Measurements from ENCODE around the gene GRID2.

DNA sequence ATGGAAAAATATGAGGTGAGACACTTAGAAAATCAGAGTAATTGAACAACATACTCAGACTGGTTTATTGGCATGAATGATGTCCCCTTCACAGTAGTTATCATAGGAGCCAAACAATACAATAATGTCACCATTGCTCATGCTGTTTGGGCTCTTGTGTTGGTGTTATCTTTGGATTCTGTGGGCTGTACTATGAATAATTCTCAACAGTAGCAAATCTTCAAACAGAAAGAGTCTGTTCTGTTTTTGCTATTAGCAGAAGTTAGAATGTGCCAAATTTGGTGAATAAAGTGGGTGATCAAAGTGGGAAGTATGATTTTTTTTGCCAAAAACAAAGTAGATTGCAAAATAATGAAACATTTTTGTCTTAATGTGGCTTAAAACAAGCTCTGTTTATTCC, 58.3 kb downstream of the GRID2 start:
- TF ChIP-seq, protein P1, sequence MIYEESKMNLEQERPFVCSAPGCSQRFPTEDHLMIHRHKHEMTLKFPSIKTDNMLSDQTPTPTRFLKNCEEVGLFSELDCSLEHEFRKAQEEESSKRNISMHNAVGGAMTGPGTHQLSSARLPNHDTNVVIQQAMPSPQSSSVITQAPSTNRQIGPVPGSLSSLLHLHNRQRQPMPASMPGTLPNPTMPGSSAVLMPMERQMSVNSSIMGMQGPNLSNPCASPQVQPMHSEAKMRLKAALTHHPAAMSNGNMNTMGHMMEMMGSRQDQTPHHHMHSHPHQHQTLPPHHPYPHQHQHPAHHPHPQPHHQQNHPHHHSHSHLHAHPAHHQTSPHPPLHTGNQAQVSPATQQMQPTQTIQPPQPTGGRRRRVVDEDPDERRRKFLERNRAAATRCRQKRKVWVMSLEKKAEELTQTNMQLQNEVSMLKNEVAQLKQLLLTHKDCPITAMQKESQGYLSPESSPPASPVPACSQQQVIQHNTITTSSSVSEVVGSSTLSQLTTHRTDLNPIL (CRISPR knock-in tag; IDR thresholded peaks at IDR 0.05; ENCODE audit: low read depth): no peak
- TF ChIP-seq ESRRG (CRISPR knock-in tag; IDR thresholded peaks at IDR 0.05): no peak
- TF ChIP-seq ARNTL (CRISPR knock-in tag; IDR thresholded peaks at IDR 0.05; ENCODE audit: borderline replicate concordance, low read depth): no peak
- TF ChIP-seq TOX (CRISPR knock-in tag; IDR thresholded peaks at IDR 0.05; ENCODE audit: borderline replicate concordance): no peak
- no peak for TF ChIP-seq BACH2 (CRISPR knock-in tag; IDR thresholded peaks at IDR 0.05; ENCODE audit: borderline replicate concordance)
- TF ChIP-seq, protein P2, sequence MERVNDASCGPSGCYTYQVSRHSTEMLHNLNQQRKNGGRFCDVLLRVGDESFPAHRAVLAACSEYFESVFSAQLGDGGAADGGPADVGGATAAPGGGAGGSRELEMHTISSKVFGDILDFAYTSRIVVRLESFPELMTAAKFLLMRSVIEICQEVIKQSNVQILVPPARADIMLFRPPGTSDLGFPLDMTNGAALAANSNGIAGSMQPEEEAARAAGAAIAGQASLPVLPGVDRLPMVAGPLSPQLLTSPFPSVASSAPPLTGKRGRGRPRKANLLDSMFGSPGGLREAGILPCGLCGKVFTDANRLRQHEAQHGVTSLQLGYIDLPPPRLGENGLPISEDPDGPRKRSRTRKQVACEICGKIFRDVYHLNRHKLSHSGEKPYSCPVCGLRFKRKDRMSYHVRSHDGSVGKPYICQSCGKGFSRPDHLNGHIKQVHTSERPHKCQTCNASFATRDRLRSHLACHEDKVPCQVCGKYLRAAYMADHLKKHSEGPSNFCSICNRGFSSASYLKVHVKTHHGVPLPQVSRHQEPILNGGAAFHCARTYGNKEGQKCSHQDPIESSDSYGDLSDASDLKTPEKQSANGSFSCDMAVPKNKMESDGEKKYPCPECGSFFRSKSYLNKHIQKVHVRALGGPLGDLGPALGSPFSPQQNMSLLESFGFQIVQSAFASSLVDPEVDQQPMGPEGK (CRISPR knock-in tag; IDR thresholded peaks at IDR 0.05; ENCODE audit: borderline replicate concordance): no peak
- no peak for TF ChIP-seq ZNF565 (CRISPR knock-in tag; conservative IDR thresholded peaks at IDR 0.05; ENCODE audit: low read depth)
- no peak for TF ChIP-seq SNAI2 (CRISPR knock-in tag; IDR thresholded peaks at IDR 0.05)
- TF ChIP-seq ISL1 (CRISPR knock-in tag; IDR thresholded peaks at IDR 0.05): no peak
- no peak for TF ChIP-seq ZNF8 (CRISPR knock-in tag; IDR thresholded peaks at IDR 0.05)

Data from SK-N-SH treated with all-trans-retinoic acid at 6 μM for 48 hours (cell line).